Activated T-cell treated with anti-CD3 and anti-CD28 coated beads, Interleukin-2, amount 50 U/mL, for 48 hours (primary cell): ENCODE measurements around the gene RIPK3.
A peak's percentile ranks its signal among the peaks of the same experiment; 100 is the strongest.

Source experiments
- DNase-seq, 2 experiments: peaks; one replicate each; pipeline ENCODE4 v3.0.0-alpha.2; 2020

Gene RIPK3

GRCh38 chr14:24300326-24300980 is 39.3 kb downstream of the RIPK3 start:
- no peak for DNase-seq

DNA sequence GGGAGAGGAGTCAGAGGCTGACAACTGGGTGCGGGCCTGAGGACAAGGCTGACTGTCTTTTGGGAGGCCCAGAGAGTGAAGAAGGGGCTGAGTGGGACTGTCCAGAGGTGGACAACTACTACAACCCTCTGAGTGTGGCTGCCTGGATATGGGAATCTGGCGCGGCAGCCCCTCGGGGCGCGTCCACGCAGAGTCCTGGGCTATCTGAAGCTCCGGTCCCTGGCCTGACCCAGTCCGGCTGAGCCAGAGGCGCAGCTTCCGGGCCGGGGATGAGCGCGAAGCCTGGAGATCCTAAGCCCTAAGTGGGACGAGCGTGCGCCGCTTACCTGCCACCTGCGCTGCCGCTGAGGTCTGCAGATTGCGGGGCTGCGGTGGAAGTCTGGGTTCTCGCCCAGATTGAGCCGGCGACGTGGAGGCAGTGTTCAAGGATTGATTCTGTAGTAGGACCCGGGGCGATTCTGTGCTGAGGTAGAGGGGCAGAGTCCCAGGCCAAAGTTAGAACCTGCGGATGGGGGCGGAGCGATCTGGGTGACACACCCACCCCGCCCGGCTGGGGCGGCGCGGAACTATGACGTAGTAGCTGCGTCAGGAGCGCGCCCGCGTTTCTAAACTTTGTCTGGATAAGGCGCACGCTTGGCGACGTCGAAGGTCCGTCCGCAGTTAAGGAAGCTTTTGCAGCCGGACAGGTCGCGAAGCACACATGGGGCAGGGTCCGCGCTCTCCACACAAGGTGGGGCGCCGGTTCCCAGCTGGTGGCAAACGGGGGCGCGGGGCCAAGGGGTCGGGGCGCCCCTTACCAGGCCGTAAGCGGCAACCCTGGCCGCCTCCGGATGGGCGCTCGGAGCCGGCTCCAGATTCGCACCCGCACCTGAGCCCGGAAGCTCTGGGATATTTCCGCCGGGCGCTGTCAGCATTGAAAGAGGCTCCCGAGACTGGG is 40.3 kb downstream of the RIPK3 start, which contains the start of the genes DHRS1 and NOP9:
Gene DHRS1 (minus strand): TSS at position 526 of the 937 bp plus-strand sequence. CDS start 674 bp downstream, outside the sequence.
Gene NOP9 (plus strand): TSS at position 596 of the 937 bp plus-strand sequence. CDS start 105 bp downstream, at position 701.
- DNase-seq, result peak; percentile 96

GRCh38 chr14:24298892-24299254 is 40.9 kb downstream of the RIPK3 start:
- DNase-seq, result no peak

GRCh38 chr14:24297190-24297964 is 42.4 kb downstream of the RIPK3 start:
- DNase-seq, result no peak

DNA sequence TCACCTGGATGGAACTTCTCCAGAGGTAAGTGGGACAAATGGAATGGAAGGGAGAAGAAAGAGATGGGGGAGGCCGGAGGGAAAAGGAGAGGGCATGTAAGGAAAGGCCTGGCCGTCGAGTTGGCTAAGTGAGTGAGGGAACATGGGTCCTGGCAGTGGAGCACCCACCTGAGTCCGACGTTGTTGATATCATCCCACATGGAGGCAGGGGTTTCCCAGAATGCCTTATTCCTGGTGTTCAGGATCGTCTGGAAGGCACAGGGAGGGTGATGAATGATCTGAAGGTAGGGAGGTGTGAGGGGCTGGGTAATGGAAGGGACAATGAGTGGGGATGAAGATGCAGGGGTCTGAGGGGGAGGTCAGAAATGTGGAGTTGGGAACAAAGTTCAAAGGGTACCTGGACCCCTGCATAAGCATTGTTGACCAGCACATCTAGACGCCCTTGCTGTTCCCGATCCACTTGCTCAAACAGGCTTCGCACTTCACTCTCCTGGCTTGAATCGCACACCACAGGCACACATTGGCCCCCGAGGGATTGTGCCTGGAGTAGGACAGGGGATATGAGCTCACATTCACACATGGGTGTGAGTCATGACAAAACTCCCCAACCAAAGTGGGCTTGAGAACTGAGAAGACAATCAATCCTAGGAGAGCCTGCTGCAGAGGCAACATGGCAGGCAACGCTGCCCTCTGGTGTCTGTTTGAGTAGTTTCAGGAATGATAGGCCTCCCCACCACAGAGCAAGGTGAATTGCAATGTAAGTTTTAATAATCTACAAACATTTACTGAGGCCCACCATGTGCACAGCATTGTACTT is 43.2 kb downstream of the RIPK3 start:
- DNase-seq, result peak; percentile 77 to 82

DNA sequence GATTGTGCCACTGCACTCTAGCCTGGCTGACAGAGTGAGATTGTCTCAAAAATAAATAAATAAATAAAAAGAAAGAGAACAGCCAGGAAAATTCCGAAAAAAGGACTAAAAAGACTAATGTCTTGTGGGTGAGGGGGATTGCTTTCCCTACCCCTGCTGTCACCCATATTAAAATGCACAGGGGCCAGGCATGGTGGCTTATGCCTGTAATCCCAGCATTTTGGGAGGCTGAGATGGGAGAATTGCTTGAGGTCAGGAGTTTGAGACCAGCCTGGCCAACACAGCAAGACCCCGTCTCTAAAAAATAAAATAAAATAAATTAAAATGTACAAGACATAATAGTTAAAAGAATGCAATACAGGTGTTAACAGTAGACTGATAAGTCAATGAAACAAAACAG is 46.3 kb downstream of the RIPK3 start:
- DNase-seq, result no peak

DNA sequence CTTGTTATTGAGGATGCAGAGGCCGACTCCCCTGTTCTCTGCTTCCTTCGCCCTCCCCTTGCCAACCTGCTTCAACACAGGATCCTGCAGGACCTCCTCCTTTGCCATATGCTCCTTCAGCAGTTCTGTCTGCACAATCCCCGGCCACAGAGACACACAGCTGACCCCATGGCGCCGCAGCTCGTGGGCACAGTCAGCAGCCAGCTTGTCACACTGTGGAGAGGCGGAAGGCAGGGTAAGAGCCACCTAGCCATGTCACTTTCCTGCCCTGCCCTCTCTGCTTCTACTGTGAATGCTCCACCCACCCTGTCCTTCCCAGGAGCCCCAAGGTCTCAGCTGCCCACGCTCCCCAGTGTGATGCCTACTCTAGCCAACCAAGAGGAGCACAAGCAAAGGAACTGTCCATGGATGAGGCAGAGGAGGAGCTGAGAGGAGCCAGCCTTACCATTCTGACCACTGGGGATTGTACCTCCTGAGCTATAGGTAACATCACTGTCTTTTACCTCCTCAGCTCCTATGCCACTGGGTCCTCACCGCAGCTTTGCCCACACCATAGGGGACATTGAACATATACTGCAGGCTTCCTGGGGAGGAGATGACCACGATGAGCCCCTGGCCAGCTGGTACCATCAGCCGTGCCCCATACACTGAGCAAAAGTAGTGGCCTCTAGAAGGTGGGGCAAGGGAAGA is 47.5 kb downstream of the RIPK3 start:
- no peak for DNase-seq

- DNase-seq, result no peak
Observed at GRCh38 chr14:24291446-24292117, 48.2 kb downstream of the RIPK3 start.

DNA sequence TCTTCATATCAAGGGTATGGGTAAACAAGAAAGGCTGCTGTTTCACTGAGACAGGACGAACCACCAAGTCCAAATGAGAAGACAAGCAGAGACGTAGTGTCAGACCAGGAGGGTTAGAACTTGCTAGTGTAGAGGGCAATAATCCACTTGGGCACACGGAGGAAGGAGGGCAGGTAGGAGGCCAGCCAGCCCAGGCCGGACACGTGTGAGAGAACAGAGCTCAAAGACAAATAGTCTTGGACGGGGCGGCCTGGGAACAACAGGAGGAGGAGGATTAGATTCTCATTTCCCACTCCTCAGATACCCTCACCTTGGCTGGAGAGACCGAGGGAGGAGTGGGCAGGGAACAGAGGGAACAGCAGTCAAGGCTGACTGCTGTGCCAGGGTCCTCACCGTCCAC is 49.0 kb downstream of the RIPK3 start:
- no peak for DNase-seq

DNA sequence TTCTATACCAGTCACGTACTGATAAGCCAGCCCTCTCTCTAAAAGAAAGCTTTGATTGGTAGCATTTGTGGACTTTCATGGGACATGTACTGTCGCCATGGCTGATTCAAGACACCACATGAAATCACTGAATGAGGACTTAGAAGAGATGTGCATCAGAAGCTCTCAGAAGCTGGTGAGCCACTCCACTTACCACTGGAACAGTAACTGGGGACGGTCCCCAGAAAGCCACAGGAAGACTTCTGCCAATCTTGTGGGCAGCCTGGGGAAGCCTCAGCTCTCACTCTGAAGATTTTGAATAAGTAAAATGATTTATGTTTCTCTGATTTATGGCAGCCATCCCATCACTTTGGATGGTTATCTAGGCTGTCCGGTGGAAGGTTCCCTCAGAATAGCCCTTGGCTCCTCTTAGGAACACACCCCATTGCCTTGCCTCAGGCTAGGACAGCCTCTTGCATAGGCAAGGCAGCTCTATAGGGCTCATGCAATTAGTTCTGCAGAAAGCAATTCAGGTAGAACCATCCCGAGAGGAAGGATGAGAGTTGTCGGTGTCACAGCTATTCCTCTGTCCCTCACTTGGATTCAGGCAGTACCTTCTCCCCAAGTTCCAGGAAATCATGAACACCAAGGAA is 50.0 kb downstream of the RIPK3 start:
- DNase-seq, result peak; percentile 75 to 80

- no peak for DNase-seq
Observed at GRCh38 chr14:24286996-24287395, 52.8 kb downstream of the RIPK3 start.
